ENCODE data around the gene PPP1R13L. TPM values are rescaled to one million over a fixed set of nuclear protein-coding genes. Genes with fewer than 3 reads are reported as not detected.

PPP1R13L gene
- total RNA-seq, 2 experiments from 2014 or later: 7.8 to 15.5 TPM

- Histone ChIP-seq H3K9me3 (ENCODE audit: low read length) (no peaks in the 10 kb centered on the region), H4K20me1 (ENCODE audit: insufficient read depth, low read length) (no peaks in the 10 kb centered on the region), H3K79me2 (ENCODE audit: insufficient read depth, low read depth, low read length) (no peaks in the 10 kb centered on the region), H3K36me3 (ENCODE audit: insufficient read depth, low read length) (peaks cover 20% of the 10 kb centered on the region), H3K4me2 (ENCODE audit: low read length) (no peak overlapping the region), H3K27ac (ENCODE audit: low read depth, low read length, poor library complexity, severe bottlenecking) (no peak overlapping the region), H3K9me2 (ENCODE audit: insufficient read depth, low read length) (no peaks in the 10 kb centered on the region), H3K4me3 (ENCODE audit: low read depth, low read length, poor library complexity, severe bottlenecking) (no peak overlapping the region), H3K4me1 (ENCODE audit: insufficient read depth, low read length, poor library complexity, severe bottlenecking) (no peaks in the 10 kb centered on the region), H2AFZ (ENCODE audit: low read length) (no peak overlapping the region)
- ChIA-PET POLR2A (interaction anchor here (0.6 kb wide), 1 partner anchor 36 kb away, joined by 3 read pairs; no protein-coding TSS in a partner anchor), CTCF (ENCODE audit: unreplicated experiment) (no interaction called here)
- TF ChIP-seq EZH2phosphoT487 (IDR thresholded peaks at IDR 0.05; ENCODE audit: borderline replicate concordance, low read depth, low read length): no peak
- no peak for TF ChIP-seq CTCF (conservative IDR thresholded peaks at IDR 0.05; ENCODE audit: low read length)
- intact Hi-C loops (cut with micrococcal nuclease; ENCODE audit: unreplicated experiment): no loop called here
- no TSS peak for BruUV-seq (replicated peaks)
- no peak for DNase-seq (ENCODE audit: low spot score)
Measured at GRCh38 chr19:45354241-45354842, 50.5 kb downstream of the PPP1R13L start.

GRCh38 chr19:45352914-45353796 is 51.7 kb downstream of the PPP1R13L start:
- Histone ChIP-seq H3K4me3 (ENCODE audit: low read depth, low read length, poor library complexity, severe bottlenecking) (no peak overlapping the region), H3K36me3 (ENCODE audit: insufficient read depth, low read length) (peaks cover 13% of the 10 kb centered on the region), H3K9me3 (ENCODE audit: low read length) (no peaks in the 10 kb centered on the region), H3K9me2 (ENCODE audit: insufficient read depth, low read length) (no peaks in the 10 kb centered on the region), H4K20me1 (ENCODE audit: insufficient read depth, low read length) (no peaks in the 10 kb centered on the region), H2AFZ (ENCODE audit: low read length) (no peak overlapping the region), H3K27ac (ENCODE audit: low read depth, low read length, poor library complexity, severe bottlenecking) (no peak overlapping the region), H3K79me2 (ENCODE audit: insufficient read depth, low read depth, low read length) (no peaks in the 10 kb centered on the region), H3K4me1 (ENCODE audit: insufficient read depth, low read length, poor library complexity, severe bottlenecking) (no peaks in the 10 kb centered on the region), H3K4me2 (ENCODE audit: low read length) (no peak overlapping the region)
- DNase-seq (ENCODE audit: low spot score): no peak
- intact Hi-C loops (cut with micrococcal nuclease; ENCODE audit: unreplicated experiment): no loop called here
- TF ChIP-seq EZH2phosphoT487 (IDR thresholded peaks at IDR 0.05; ENCODE audit: borderline replicate concordance, low read depth, low read length): no peak
- ChIA-PET POLR2A (interaction anchor here (0.7 kb wide), 1 partner anchor 238 kb away, joined by 3 read pairs; no protein-coding TSS in a partner anchor), CTCF (ENCODE audit: unreplicated experiment) (no interaction called here)
- no TSS peak for BruUV-seq (replicated peaks)

GRCh38 chr19:45352471-45352870 is 52.4 kb downstream of the PPP1R13L start:
- Histone ChIP-seq H3K4me3 (ENCODE audit: low read depth, low read length, poor library complexity, severe bottlenecking) (no peak overlapping the region), H3K36me3 (ENCODE audit: insufficient read depth, low read length) (peaks cover 13% of the 10 kb centered on the region), H3K79me2 (ENCODE audit: insufficient read depth, low read depth, low read length) (no peaks in the 10 kb centered on the region), H3K4me2 (ENCODE audit: low read length) (no peak overlapping the region), H3K4me1 (ENCODE audit: insufficient read depth, low read length, poor library complexity, severe bottlenecking) (no peaks in the 10 kb centered on the region), H3K9me3 (ENCODE audit: low read length) (no peaks in the 10 kb centered on the region), H3K27ac (ENCODE audit: low read depth, low read length, poor library complexity, severe bottlenecking) (no peak overlapping the region), H3K9me2 (ENCODE audit: insufficient read depth, low read length) (no peaks in the 10 kb centered on the region), H4K20me1 (ENCODE audit: insufficient read depth, low read length) (no peaks in the 10 kb centered on the region), H2AFZ (ENCODE audit: low read length) (no peak overlapping the region)
- CTCF ChIA-PET (ENCODE audit: unreplicated experiment): no interaction called here
- POLR2A ChIA-PET: interaction anchor here (0.7 kb wide), 1 partner anchor 239 kb away, joined by 3 read pairs; no protein-coding TSS in a partner anchor
- intact Hi-C loops (cut with micrococcal nuclease; ENCODE audit: unreplicated experiment): no loop called here
- no TSS peak for BruUV-seq (replicated peaks)
- DNase-seq (ENCODE audit: low spot score): no peak
- TF ChIP-seq CTCF (conservative IDR thresholded peaks at IDR 0.05; ENCODE audit: low read length): no peak
- TF ChIP-seq EZH2phosphoT487 (IDR thresholded peaks at IDR 0.05; ENCODE audit: borderline replicate concordance, low read depth, low read length): no peak

Data from OCI-LY7 (cell line).